NCI-H2227 (cell line): ENCODE data around the gene MOCOS.

Experiments
- DNase-seq: peaks from one replicate; lab custom pipeline; 2025; ENCODE audit not compliant: unreplicated experiment; lab: John Stamatoyannopoulos, UW

MOCOS gene

DNA sequence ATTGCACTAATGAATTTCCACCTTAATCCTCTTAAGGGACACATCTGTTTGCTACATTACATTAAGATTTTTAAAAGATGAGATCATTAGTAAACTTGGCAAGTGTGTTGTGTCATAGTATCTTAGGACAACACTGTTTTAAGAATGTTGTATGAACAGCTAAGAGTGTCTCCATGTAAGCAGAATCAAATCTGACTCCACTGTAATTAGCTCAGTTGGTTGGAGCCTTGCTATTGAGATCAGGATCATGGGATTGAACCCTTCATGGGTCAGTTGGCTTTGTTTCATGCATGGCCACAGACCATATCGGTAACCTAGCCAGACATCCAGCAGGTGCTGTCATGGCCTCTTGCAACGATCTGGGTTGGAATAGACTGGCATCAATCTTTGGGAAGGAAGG, 115.4 kb downstream of the MOCOS start:
- no peak for DNase-seq

DNA sequence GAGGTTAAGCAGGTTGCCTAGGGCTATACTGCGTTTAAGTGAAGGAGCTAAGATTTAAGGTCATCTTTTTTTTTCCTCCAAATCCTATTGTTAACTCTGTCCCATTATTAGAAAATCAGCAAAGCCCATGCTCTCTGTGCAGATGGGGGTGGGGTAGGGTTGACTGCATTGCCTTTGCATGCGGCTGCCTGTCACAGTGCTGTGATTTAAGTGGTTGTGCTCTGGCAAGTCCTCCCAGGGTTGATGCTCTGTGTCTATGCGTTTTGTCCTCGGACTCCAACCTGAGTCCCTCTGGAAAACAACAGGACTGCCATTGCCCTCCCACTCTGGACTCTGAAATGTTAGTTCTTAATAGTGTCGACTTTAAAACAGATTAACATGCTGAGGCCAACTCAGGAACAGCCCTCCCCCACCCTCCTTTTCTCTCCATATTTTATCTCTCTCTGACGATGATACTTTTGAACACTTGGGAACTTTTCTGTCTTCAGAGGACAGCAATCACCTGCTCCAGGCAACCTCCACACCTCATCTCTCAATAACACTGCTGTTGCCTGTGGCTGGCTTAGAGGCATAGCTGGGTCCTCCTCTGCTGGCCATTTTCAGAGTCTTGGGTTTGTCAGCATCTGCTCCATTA, 116.0 kb downstream of the MOCOS start:
- DNase-seq = no peak

DNA sequence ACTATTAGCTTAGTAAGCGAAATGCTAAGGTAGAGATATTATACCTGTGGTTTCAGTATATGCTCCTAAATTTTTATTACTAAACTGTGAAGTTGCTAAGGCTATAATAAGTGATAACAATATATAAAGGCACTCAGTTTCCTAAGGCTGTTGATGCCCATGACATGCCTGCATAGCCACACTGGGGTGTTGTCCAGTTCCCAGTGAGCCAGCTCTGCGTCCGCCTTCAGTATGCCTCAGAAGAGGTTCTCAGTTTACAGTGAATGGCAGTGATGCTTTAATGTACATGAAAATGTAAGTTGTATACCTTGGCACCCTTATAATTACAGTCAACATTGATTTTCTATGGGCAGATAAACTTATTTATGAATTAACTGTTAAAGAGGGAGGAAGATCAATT, 117.4 kb downstream of the MOCOS start:
- no peak for DNase-seq

- DNase-seq = no peak
These were observed 118.1 kb downstream of the MOCOS start for GRCh38 chr18:36305375-36305774.

DNA sequence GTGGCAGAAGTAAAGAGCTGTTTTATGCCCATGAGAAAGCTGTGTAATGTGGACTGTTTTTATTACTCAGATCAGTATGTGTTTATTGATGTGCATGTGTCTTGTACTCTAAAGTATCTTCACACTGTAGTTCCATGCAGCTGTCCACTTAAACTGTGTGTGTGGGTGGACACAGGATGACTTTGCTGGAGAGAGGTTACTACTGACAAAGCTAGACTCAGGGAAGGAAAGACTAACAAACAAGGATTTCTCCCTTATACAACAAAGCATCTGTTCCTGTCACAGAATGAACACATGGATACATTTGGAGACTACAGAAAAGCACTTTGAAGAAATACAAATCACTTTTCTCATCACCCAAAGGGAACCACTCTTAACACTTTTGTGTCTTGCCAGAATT, 120.2 kb downstream of the MOCOS start:
- no peak for DNase-seq

DNA sequence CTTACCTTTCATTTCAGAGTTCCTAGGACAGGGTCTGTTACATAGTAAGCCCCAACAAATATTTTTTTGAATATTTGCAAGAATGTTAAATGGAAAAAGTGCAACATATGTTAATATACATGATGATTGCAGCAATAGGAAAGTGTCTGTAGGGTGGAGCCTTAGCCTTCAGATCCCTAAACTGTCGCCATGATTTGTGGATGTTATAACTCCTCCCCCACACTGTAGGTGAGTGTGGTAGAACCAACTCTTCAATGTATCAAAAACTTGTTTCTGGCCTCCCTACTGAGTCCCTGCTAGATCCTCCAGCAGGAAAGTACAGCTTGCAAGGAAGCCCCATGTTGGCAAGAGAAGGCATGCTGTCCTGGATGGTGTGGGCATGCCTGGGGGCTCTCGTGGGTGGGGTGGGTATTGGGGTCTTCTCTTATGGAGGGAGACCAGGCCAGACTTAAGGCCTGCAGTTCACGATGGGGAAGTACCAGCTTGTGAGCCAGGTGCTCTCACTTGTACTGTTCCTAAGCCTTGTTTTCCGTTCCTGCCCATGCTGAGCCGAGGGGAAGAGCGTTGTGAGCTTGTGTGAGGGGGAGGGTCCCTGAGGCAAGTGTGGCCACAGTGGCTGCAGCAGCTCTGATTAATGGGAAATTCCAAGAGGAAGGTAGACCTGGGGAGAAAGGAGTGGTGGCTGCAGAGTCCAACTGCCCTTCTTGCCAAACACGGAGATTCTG, 121.6 kb downstream of the MOCOS start:
- DNase-seq = no peak

DNA sequence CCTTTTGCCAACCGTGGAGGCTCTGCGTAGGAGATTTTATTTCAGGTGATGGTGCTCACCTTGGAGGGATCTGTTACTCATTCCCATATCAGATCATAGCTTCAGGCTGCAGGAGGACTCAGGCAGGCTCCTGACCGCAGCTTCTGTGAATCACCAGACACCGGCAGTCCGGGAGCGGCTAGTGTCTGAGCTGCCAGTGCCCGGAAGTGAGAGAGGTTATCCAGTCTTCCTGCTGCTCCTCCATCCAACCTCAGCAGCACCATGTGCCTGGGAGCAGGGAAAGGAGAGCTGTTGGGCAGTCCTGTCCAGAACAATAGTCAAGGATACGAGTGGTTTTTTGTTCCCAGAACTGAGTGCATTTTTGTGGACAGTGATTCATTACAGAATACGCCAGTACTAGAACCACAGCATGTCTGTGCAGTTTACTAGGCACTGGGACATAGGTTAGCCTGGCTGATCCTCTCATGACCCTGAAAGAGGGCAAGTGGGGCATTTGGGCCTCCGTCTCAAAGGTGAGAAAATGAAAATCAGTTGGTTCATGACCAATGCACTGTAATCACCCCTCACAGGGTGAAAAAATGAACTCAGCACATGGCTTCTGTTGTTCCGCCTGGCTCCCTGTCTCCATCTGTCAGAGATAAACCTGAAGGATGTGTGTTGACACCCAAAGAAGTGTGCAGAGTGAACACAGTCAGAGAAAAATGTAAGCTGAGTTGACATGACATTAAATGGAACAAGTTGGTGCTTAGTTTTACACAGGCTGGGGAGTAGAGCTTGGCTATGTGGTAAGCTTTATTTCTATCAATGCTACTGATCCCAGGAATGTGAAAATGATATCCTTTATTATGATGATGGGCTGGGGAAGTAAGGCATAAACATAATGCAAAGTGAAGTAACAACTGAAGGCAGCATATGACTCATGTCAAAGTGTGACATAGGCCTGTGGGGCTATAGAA, 122.4 kb downstream of the MOCOS start:
- no peak for DNase-seq

DNA sequence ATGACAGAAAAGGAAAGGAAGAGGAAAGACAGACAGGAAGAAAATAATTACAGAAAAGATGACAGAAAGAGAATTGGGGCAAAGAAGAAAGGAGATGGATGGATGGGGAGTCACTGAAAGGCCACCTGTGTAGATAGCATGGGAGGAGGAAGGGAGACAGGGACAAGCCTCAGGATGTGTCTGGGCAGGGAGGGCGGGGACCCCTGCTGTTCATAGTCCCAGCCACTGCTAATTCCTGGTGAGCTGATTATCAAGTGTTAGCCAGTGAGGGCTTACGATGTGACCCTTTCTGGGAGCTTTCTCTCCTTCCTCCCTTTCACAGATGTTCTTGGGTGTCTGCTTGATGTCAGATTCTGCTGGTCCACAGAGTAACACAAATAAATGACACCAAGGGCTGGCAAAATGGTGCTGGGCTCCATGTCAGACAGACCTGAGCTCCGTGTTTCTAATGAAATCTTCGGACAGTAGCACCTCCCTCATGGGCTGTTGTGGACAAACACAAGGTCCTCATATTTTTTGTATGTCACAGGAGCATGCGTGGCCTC, 123.8 kb downstream of the MOCOS start:
- no peak for DNase-seq

DNA sequence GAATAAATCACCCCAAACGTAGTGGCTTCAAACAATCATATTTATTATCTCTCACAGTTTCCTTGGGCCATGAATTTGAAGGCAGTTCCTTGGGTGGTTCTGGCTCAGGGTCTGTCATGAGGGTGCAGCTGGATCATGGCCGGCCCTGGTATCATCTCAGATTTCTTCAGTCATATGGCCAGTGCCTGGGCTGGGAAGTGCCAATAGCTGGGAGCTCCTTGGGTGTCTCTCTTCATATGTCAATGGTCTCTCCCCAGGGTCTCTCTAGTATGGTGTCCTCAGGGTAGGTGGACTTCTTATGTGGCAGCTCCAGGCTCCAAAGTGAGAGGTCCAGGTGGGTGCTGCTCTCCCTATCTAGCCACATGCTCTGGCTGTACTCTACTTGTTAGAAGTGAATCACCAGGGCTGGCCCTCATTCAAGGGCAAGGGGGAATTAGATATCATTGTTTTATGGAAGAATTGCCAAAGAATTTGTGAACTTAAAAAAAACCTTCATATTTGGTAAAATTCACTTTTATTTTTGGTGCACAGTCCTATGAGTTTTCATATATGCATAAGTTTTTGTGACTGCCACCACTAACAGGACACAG, 125.6 kb downstream of the MOCOS start:
- no peak for DNase-seq

- no peak for DNase-seq
These were observed 126.8 kb downstream of the MOCOS start for GRCh38 chr18:36314098-36314497.

- no peak for DNase-seq
These were observed 127.5 kb downstream of the MOCOS start for GRCh38 chr18:36314754-36315153.

- DNase-seq = no peak
These were observed 128.4 kb downstream of the MOCOS start for GRCh38 chr18:36315736-36316135.

GRCh38 chr18:36316246-36316645, 128.9 kb downstream of the MOCOS start:
- DNase-seq = no peak
